H1 (cell line): Measurements from ENCODE around the gene SENP2.

Source experiments
- CHD1 ChIP-seq: IDR thresholded peaks from 2 replicates; pipeline ENCODE4 v1.6.1; 2012; ENCODE audit warnings: low read depth, low read length, improper control_type of control experiment
- HDAC6 ChIP-seq: IDR thresholded peaks from one replicate; pipeline ENCODE4 v1.7.1; 2012; ENCODE audit warnings: low read depth, mild to moderate bottlenecking, inconsistent platforms, low read length, moderate library complexity
- JUN ChIP-seq: IDR thresholded peaks from 2 replicates; pipeline ENCODE4 v1.6.1; 2011; ENCODE audit warnings: low read depth, mild to moderate bottlenecking, improper control_type of control experiment, low read length
- MAFK ChIP-seq: IDR thresholded peaks from 2 replicates; pipeline ENCODE4 v1.6.1; 2012; ENCODE audit warnings: low read depth, mild to moderate bottlenecking, improper control_type of control experiment, low read length
- POLR2A ChIP-seq, 2 experiments: IDR thresholded peaks; 1 replicate in 1 of 2; 2 replicates in 1 of 2; pipeline ENCODE4 v1.6.1; 2011; ENCODE audit warnings: low read depth in 2 of 2, low read length in 2 of 2, mild to moderate bottlenecking in 2 of 2; ENCODE audit errors: control extremely low read depth in 1 of 2
- SIN3A ChIP-seq, 2 experiments: IDR thresholded peaks in 1 of 2; conservative IDR thresholded peaks in 1 of 2; 2 replicates each; pipeline ENCODE4 v1.6.1; 2011 to 2012; ENCODE audit warnings: low read length in 2 of 2, improper control_type of control experiment in 1 of 2, low read depth in 1 of 2, mild to moderate bottlenecking in 1 of 2
- TAF1 ChIP-seq: IDR thresholded peaks from 2 replicates; pipeline ENCODE4 v1.6.1; 2011; ENCODE audit warnings: mild to moderate bottlenecking, low read depth, low read length
- TBP ChIP-seq: IDR thresholded peaks from 2 replicates; pipeline ENCODE4 v1.6.1; 2011; ENCODE audit warnings: low read depth, low read length, improper control_type of control experiment
- ZNF274 ChIP-seq: IDR thresholded peaks from 2 replicates; pipeline ENCODE4 v1.7.0; 2012; ENCODE audit warnings: low read length, borderline replicate concordance; ENCODE audit errors: extremely low read depth
- TF ChIP-seq, protein P1 (sequence below), 3 experiments: IDR thresholded peaks; 1 replicate in 2 of 3; 2 replicates in 1 of 3; pipeline versions ENCODE4 v1.5.1 to v1.6.1; 2011; ENCODE audit warnings: low read length in 3 of 3, mild to moderate bottlenecking in 3 of 3, inconsistent platforms in 2 of 3, low read depth in 1 of 3, moderate library complexity in 1 of 3; ENCODE audit not compliant: insufficient read depth in 1 of 3; ENCODE audit errors: control extremely low read depth in 1 of 3
- TF ChIP-seq, protein P2 (sequence below): IDR thresholded peaks from 2 replicates; pipeline ENCODE4 v1.6.1; 2012; ENCODE audit warnings: inconsistent platforms
- TF ChIP-seq, protein P3 (sequence below): IDR thresholded peaks from 2 replicates; pipeline ENCODE4 v1.6.1; 2011; ENCODE audit warnings: low read length, improper control_type of control experiment

DNA sequence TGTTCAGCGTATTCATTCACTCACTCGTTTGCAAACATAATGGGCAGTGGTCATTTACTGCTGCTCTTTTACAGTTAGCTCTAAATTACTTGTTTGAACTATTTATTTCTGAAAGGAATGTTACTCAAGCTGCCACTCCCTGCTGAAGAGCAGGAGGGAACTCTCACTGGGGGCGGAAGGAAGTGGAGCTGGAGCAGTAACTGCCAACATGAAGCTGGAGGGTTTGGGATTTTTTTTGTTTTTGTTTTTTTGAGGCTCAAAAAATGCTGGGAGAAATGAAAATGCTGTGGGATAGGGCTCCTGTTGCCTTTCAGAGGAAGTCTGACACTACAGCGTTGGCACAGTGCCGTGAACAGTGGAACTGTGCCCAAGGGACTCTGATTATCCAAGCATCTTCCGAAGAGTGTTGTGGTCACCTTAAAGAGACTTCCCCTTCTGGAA, 44.1 kb downstream of the SENP2 start:
- TF ChIP-seq, protein P1, sequence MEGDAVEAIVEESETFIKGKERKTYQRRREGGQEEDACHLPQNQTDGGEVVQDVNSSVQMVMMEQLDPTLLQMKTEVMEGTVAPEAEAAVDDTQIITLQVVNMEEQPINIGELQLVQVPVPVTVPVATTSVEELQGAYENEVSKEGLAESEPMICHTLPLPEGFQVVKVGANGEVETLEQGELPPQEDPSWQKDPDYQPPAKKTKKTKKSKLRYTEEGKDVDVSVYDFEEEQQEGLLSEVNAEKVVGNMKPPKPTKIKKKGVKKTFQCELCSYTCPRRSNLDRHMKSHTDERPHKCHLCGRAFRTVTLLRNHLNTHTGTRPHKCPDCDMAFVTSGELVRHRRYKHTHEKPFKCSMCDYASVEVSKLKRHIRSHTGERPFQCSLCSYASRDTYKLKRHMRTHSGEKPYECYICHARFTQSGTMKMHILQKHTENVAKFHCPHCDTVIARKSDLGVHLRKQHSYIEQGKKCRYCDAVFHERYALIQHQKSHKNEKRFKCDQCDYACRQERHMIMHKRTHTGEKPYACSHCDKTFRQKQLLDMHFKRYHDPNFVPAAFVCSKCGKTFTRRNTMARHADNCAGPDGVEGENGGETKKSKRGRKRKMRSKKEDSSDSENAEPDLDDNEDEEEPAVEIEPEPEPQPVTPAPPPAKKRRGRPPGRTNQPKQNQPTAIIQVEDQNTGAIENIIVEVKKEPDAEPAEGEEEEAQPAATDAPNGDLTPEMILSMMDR (IDR thresholded peaks at IDR 0.05; ENCODE audit: control extremely low read depth in 1 of 3, insufficient read depth in 1 of 3, low read depth in 1 of 3, low read length in 3 of 3): no peak
- TF ChIP-seq JUN: no peak
- TF ChIP-seq, protein P2, sequence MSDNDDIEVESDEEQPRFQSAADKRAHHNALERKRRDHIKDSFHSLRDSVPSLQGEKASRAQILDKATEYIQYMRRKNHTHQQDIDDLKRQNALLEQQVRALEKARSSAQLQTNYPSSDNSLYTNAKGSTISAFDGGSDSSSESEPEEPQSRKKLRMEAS: no peak
- TF ChIP-seq ZNF274: no peak
- TF ChIP-seq HDAC6: no peak
- TF ChIP-seq SIN3A (conservative IDR thresholded peaks at IDR 0.05 in 1 of 2, IDR thresholded peaks at IDR 0.05 in 1 of 2; ENCODE audit: low read depth in 1 of 2, low read length in 2 of 2): no peak
- no peak for TF ChIP-seq CHD1
- no peak for TF ChIP-seq TAF1
- no peak for TF ChIP-seq POLR2A (IDR thresholded peaks at IDR 0.05; ENCODE audit: control extremely low read depth in 1 of 2, low read depth in 2 of 2, low read length in 2 of 2)
- no peak for TF ChIP-seq MAFK
- TF ChIP-seq, protein P3, sequence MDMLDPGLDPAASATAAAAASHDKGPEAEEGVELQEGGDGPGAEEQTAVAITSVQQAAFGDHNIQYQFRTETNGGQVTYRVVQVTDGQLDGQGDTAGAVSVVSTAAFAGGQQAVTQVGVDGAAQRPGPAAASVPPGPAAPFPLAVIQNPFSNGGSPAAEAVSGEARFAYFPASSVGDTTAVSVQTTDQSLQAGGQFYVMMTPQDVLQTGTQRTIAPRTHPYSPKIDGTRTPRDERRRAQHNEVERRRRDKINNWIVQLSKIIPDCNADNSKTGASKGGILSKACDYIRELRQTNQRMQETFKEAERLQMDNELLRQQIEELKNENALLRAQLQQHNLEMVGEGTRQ: no peak
- TF ChIP-seq TBP: no peak
